Measurements from ENCODE around the gene LPCAT1. TPM values are rescaled to one million over a fixed set of nuclear protein-coding genes. Genes with fewer than 3 reads are reported as not detected.
A peak's percentile ranks its signal among the peaks of the same experiment; 100 is the strongest.

Gene LPCAT1
- total RNA-seq, 2 donors from 2014 or later = 78.5 to 124 TPM

DNA sequence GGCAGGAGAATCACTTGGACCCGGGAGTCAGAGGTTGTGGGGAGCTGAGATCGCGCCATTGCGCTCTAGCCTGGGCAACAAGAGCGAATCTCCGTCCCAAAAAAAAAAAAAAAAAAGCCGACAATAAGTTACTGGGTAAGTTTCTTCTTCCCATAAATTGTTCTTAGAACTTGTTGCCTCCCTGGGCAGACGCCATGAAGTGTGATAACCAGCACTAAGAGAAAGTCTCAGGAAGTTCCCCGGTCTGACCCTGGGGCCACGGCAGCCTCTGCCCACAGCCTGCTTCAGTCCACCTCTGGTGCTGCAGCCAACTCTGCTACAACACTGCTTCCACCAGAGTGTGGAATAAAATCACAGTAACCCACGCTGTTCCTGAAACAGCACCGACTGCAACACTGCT, 19.1 kb downstream of the LPCAT1 start:
- Histone ChIP-seq H3K4me3 (ENCODE audit: low read length) (no peak overlapping the region), H3K9me3 (ENCODE audit: control insufficient read depth, low read length) (no peaks in the 10 kb centered on the region), H3K27me3 (ENCODE audit: control insufficient read depth, insufficient read depth, low read length, poor library complexity, severe bottlenecking) (no peaks in the 10 kb centered on the region), H3K9ac (ENCODE audit: extremely low read depth, low read length, poor library complexity, severe bottlenecking) (no peak overlapping the region), H3K36me3 (ENCODE audit: control insufficient read depth, insufficient read depth, low read length) (peaks cover 6% of the 10 kb centered on the region), H3K4me1 (ENCODE audit: control insufficient read depth, insufficient read depth, low read length) (no peaks in the 10 kb centered on the region), H3K27ac (ENCODE audit: low read depth, low read length) (no peak overlapping the region)
- Mint-ChIP-seq H3K9me3 (no peaks in the 10 kb centered on the region), H3K36me3 (ENCODE audit: low read depth) (peaks cover 16% of the 10 kb centered on the region), H3K27me3 (ENCODE audit: insufficient read depth) (no peaks in the 10 kb centered on the region), H3K4me3 (no peak overlapping the region), H3K27ac (peak overlapping the region; percentile 44), H3K4me1 (peaks cover 15% of the 10 kb centered on the region)
- WGBS, 2 experiments (ENCODE audit: insufficient coverage in 1 of 2, insufficient read length in 1 of 2) = 80 to 84% methylated on average over 10 to 12 of the region's 12 CpGs
- TF ChIP-seq, protein P1, sequence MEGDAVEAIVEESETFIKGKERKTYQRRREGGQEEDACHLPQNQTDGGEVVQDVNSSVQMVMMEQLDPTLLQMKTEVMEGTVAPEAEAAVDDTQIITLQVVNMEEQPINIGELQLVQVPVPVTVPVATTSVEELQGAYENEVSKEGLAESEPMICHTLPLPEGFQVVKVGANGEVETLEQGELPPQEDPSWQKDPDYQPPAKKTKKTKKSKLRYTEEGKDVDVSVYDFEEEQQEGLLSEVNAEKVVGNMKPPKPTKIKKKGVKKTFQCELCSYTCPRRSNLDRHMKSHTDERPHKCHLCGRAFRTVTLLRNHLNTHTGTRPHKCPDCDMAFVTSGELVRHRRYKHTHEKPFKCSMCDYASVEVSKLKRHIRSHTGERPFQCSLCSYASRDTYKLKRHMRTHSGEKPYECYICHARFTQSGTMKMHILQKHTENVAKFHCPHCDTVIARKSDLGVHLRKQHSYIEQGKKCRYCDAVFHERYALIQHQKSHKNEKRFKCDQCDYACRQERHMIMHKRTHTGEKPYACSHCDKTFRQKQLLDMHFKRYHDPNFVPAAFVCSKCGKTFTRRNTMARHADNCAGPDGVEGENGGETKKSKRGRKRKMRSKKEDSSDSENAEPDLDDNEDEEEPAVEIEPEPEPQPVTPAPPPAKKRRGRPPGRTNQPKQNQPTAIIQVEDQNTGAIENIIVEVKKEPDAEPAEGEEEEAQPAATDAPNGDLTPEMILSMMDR (conservative IDR thresholded peaks at IDR 0.05) = no peak
- no peak for DNase-seq

DNA sequence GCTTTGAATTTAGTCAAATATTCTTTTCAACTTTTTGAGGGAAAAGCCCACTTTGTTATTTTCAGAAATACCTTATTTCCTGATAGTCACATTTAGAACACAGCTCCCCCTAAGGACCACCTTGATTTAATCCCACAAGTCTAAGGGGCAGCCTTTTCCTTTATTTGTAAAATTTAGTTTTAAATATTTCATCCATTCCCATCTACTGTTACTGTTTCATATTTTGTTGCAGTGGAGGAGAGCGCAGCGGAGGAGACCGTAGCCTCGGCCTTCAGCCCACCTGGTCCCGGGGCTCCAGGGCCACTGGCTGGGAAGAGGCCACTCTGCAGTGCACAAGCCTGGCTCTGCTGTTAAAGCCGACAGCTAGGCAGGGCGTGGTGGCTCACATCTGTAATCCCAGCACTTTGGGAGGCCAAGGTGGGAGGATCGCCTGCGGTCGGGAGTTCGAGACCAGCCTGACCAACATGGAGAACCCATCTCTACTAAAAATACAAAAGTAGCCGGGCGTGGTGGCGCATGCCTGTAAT, 19.6 kb downstream of the LPCAT1 start:
- Mint-ChIP-seq H3K27me3 (ENCODE audit: insufficient read depth) (no peaks in the 10 kb centered on the region), H3K9me3 (no peaks in the 10 kb centered on the region), H3K27ac (peak overlapping the region; percentile 44), H3K36me3 (ENCODE audit: low read depth) (peaks cover 14% of the 10 kb centered on the region), H3K4me1 (peaks cover 15% of the 10 kb centered on the region), H3K4me3 (no peak overlapping the region)
- Histone ChIP-seq H3K27ac (ENCODE audit: low read depth, low read length) (no peak overlapping the region), H3K9me3 (ENCODE audit: control insufficient read depth, low read length) (no peaks in the 10 kb centered on the region), H3K4me3 (ENCODE audit: low read length) (no peak overlapping the region), H3K36me3 (ENCODE audit: control insufficient read depth, insufficient read depth, low read length) (peaks cover 9% of the 10 kb centered on the region), H3K27me3 (ENCODE audit: control insufficient read depth, insufficient read depth, low read length, poor library complexity, severe bottlenecking) (no peaks in the 10 kb centered on the region), H3K4me1 (ENCODE audit: control insufficient read depth, insufficient read depth, low read length) (no peaks in the 10 kb centered on the region), H3K9ac (ENCODE audit: extremely low read depth, low read length, poor library complexity, severe bottlenecking) (no peak overlapping the region)
- TF ChIP-seq, protein P1 (conservative IDR thresholded peaks at IDR 0.05) = peak; percentile 52
- DNase-seq = no peak
- 94 to 98% methylated on average over 8 to 14 of the region's 14 CpGs for WGBS, 2 experiments (ENCODE audit: insufficient coverage in 1 of 2, insufficient read length in 1 of 2)

DNA sequence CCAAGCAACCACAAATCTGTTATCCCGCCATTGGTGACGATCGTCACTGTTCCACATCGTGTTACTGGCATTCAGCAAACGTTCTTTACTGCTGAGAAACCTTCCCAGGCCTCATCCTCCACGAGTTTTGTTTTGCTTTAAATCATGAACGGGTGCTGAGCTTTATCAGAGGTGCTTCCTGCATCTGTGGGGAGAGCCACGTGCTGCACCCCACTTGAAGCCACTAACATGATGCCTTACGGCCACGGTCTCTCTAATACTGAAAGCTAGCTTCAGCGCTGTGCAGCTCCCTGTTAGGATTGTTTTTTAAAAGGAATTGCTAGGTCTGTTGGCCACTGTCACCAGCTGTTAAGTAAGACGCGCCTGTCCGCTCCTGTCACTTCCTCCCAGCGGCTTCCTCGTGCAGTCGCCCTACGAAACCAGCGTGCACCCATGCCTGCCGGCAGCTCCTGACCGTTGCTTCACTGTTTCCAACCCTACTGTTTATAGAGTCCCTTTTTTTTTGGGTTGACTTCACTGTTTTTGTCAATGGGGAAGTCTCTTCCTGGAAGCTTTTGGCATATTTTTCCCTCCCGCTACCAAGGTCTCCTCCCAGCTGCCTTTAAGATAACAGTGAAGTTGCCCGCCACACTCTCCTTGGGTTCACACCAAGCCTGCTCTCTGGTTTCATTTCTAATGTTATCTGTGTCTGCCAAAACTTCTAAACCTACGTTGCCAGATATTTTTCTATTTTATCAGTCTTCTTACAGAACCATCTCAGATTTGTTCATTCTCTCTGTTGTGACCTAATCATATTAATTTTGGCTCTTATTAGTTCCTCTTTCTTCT, 20.3 kb downstream of the LPCAT1 start:
- no peak for DNase-seq
- no peak overlapping the region for H3K9ac ChIP-seq (ENCODE audit: extremely low read depth, low read length, poor library complexity, severe bottlenecking)
- H3K27ac ChIP-seq (ENCODE audit: low read depth, low read length) = no peak overlapping the region
- Mint-ChIP-seq H3K36me3 (ENCODE audit: low read depth) (peaks cover 18% of the 10 kb centered on the region), H3K27me3 (ENCODE audit: insufficient read depth) (no peaks in the 10 kb centered on the region), H3K4me1 (peaks cover 15% of the 10 kb centered on the region), H3K4me3 (no peak overlapping the region), H3K27ac (peak overlapping the region; percentile 48), H3K9me3 (no peaks in the 10 kb centered on the region)
- peaks cover 15% of the 10 kb centered on the region for H3K36me3 ChIP-seq (ENCODE audit: control insufficient read depth, insufficient read depth, low read length)
- H3K27me3 ChIP-seq (ENCODE audit: control insufficient read depth, insufficient read depth, low read length, poor library complexity, severe bottlenecking) = no peaks in the 10 kb centered on the region
- H3K9me3 ChIP-seq (ENCODE audit: control insufficient read depth, low read length) = no peaks in the 10 kb centered on the region
- WGBS, 2 experiments (ENCODE audit: insufficient coverage in 1 of 2, insufficient read length in 1 of 2) = 93 to 94% methylated on average over 22 to 24 of the region's 24 CpGs
- H3K4me3 ChIP-seq (ENCODE audit: low read length) = no peak overlapping the region
- no peaks in the 10 kb centered on the region for H3K4me1 ChIP-seq (ENCODE audit: control insufficient read depth, insufficient read depth, low read length)
- TF ChIP-seq, protein P1 (conservative IDR thresholded peaks at IDR 0.05) = no peak

Data from endodermal cell (in vitro differentiated cells).